ENCODE results near the gene KIT.

GRCh38 chr4:54709400-54709799 lies 51.6 kb downstream of the KIT start:
- TF ChIP-seq, protein P1, sequence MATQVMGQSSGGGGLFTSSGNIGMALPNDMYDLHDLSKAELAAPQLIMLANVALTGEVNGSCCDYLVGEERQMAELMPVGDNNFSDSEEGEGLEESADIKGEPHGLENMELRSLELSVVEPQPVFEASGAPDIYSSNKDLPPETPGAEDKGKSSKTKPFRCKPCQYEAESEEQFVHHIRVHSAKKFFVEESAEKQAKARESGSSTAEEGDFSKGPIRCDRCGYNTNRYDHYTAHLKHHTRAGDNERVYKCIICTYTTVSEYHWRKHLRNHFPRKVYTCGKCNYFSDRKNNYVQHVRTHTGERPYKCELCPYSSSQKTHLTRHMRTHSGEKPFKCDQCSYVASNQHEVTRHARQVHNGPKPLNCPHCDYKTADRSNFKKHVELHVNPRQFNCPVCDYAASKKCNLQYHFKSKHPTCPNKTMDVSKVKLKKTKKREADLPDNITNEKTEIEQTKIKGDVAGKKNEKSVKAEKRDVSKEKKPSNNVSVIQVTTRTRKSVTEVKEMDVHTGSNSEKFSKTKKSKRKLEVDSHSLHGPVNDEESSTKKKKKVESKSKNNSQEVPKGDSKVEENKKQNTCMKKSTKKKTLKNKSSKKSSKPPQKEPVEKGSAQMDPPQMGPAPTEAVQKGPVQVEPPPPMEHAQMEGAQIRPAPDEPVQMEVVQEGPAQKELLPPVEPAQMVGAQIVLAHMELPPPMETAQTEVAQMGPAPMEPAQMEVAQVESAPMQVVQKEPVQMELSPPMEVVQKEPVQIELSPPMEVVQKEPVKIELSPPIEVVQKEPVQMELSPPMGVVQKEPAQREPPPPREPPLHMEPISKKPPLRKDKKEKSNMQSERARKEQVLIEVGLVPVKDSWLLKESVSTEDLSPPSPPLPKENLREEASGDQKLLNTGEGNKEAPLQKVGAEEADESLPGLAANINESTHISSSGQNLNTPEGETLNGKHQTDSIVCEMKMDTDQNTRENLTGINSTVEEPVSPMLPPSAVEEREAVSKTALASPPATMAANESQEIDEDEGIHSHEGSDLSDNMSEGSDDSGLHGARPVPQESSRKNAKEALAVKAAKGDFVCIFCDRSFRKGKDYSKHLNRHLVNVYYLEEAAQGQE (IDR thresholded peaks at IDR 0.05; ENCODE audit: insufficient read depth in 1 of 2, low read depth in 2 of 2, low read length in 1 of 2) = no peak
- TF ChIP-seq, protein P2, sequence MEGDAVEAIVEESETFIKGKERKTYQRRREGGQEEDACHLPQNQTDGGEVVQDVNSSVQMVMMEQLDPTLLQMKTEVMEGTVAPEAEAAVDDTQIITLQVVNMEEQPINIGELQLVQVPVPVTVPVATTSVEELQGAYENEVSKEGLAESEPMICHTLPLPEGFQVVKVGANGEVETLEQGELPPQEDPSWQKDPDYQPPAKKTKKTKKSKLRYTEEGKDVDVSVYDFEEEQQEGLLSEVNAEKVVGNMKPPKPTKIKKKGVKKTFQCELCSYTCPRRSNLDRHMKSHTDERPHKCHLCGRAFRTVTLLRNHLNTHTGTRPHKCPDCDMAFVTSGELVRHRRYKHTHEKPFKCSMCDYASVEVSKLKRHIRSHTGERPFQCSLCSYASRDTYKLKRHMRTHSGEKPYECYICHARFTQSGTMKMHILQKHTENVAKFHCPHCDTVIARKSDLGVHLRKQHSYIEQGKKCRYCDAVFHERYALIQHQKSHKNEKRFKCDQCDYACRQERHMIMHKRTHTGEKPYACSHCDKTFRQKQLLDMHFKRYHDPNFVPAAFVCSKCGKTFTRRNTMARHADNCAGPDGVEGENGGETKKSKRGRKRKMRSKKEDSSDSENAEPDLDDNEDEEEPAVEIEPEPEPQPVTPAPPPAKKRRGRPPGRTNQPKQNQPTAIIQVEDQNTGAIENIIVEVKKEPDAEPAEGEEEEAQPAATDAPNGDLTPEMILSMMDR (IDR thresholded peaks at IDR 0.05) = no peak
